Adrenal gland (tissue), 5 donors: ENCODE results near the gene PRDM11.

Source experiments
- POLR2A ChIP-seq, 2 donors: fragments of 450-650 bp; IDR thresholded peaks; one replicate each; pipeline ENCODE4 v1.6.1; 2017; ENCODE audit warnings: antibody characterized with exemption in 2 of 2, mild to moderate bottlenecking in 2 of 2, moderate library complexity in 1 of 2
- TF ChIP-seq, protein P1 (sequence below), 6 experiments: fragments of 450-650 bp in 4 of 6; fragments of 200-600 bp in 2 of 6; sonication (generic) in 1 of 6; IDR thresholded peaks; 1 replicate in 5 of 6; 2 replicates in 1 of 6; pipeline versions ENCODE4 v1.5.1 to v1.8.0; 2016 to 2021; ENCODE audit warnings: antibody characterized with exemption in 6 of 6, mild to moderate bottlenecking in 2 of 6, moderate library complexity in 1 of 6
- donor health status: DM: no; HTN: no; CAD: no.

DNA sequence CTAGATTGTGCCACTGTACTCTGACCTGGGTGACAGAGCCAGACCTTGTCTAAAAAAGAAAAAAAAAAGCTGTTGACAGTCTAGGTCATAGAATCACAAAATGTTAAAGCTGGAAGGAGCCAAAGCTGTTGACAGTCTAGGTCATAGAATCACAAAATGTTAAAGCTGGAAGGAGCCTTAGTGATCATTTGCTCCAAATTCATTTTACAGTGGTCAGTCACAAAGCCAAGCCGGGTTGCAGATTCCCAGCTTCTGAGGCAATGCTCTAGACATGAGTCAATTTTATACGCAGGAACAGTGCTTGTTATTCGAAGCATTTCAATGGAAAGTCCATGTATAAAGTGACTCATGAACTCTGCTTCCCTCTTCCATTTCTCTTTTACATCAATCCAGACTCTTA lies 92.3 kb downstream of the PRDM11 start:
- TF ChIP-seq, protein P1, sequence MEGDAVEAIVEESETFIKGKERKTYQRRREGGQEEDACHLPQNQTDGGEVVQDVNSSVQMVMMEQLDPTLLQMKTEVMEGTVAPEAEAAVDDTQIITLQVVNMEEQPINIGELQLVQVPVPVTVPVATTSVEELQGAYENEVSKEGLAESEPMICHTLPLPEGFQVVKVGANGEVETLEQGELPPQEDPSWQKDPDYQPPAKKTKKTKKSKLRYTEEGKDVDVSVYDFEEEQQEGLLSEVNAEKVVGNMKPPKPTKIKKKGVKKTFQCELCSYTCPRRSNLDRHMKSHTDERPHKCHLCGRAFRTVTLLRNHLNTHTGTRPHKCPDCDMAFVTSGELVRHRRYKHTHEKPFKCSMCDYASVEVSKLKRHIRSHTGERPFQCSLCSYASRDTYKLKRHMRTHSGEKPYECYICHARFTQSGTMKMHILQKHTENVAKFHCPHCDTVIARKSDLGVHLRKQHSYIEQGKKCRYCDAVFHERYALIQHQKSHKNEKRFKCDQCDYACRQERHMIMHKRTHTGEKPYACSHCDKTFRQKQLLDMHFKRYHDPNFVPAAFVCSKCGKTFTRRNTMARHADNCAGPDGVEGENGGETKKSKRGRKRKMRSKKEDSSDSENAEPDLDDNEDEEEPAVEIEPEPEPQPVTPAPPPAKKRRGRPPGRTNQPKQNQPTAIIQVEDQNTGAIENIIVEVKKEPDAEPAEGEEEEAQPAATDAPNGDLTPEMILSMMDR (IDR thresholded peaks at IDR 0.05), result no peak
- TF ChIP-seq POLR2A (IDR thresholded peaks at IDR 0.05), result no peak
